Anterior cingulate cortex (tissue), 58 donors: ENCODE data around the gene HNRNPUL2.
"Not testable (repeated sequence)": the region's sequence is repeated elsewhere in the genome, so short reads cannot be mapped to it uniquely, and the experiment has no call there.

Experiments
- DNase-seq, 58 donors: peaks; one replicate each; lab custom pipeline; 2025; lab: John Stamatoyannopoulos, UW

HNRNPUL2 gene

GRCh38 chr11:62727165-62727871 lies at the start of gene HNRNPUL2:
Gene HNRNPUL2, minus strand, starts transcription at chr11:62727457. Its CDS starts 301 bp downstream, at chr11:62727156.
- DNase-seq, result peak; percentile 85 to 99 (median 97)

GRCh38 chr11:62775646-62776045 lies 48.4 kb upstream of the HNRNPUL2 start:
- no peak for DNase-seq

DNA sequence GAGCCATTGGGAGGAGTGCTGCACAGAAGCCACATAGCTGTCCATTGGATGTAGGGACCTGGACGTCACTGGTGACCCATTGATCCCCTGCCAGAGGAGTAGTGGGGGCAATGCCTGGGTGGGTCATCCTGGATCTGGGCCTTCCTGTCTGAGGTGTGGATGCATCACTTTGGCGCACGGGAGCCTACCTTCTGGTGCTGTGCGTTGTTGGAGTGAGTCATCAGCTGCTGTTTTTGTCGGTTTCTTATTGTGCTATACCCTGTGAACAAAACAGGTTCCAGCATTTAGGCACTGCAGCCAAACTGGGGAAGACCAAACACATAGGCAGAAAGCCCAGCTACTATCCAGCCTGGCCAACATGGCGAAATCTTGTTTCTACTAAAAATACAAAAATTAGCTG lies 47.1 kb upstream of the HNRNPUL2 start:
- DNase-seq, result no peak

DNA sequence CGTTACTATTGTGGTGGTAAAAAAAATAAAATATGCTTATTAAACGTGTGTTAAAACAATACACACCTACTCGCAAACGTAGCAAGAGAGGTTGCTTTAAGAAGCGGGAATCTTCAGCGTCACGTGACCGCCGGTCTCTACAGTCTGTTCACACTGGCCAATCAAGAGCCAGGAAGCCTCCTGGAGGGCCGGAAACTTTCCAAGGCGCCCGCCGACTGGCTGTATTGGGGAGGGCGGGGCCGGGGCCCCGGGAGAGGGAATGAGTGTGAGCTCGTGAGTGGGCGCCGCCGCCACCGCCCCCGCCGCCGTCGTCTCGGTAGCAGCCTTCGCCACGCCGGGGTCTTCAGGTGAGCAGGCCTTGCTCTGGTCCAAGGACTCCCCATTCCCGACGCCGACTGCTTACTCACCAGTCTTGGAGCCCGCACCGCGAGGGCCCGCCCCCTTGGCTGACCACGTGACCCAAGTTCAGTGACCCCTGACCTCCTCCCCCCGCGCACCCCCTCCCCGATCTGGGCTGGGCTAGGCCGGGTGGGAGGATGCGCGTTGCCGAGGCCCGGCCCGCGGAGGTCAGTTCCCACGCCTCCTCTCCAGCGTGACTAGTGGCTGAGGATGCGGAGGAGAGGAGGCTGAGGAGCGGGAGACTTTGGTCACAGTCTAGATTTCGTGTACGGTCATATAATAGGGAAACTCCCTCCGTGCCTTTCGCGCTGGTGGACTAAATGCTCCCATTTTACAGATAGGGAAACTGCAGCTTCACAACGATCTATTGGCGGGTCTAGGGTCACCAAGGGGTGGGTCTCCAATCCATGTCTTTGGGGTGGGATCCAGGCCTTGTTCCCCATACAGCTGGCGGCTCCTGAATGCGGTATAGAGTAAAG lies 44.1 kb upstream of the HNRNPUL2 start, which contains the start of gene TAF6L:
TAF6L (plus strand) TSS at position 253 of the 878 bp plus-strand sequence. CDS start 4,388 bp downstream, outside the sequence.
- peak; percentile 82 to 100 (median 98) for DNase-seq

- DNase-seq, result peak in 42 of 58 donors; percentile 37 to 87 (median 63)
Measured at GRCh38 chr11:62770778-62771143, 43.5 kb upstream of the HNRNPUL2 start.

- DNase-seq, result peak in 1 of 58 donors; percentile 41
Measured at GRCh38 chr11:62760867-62761227, 33.6 kb upstream of the HNRNPUL2 start.

DNA sequence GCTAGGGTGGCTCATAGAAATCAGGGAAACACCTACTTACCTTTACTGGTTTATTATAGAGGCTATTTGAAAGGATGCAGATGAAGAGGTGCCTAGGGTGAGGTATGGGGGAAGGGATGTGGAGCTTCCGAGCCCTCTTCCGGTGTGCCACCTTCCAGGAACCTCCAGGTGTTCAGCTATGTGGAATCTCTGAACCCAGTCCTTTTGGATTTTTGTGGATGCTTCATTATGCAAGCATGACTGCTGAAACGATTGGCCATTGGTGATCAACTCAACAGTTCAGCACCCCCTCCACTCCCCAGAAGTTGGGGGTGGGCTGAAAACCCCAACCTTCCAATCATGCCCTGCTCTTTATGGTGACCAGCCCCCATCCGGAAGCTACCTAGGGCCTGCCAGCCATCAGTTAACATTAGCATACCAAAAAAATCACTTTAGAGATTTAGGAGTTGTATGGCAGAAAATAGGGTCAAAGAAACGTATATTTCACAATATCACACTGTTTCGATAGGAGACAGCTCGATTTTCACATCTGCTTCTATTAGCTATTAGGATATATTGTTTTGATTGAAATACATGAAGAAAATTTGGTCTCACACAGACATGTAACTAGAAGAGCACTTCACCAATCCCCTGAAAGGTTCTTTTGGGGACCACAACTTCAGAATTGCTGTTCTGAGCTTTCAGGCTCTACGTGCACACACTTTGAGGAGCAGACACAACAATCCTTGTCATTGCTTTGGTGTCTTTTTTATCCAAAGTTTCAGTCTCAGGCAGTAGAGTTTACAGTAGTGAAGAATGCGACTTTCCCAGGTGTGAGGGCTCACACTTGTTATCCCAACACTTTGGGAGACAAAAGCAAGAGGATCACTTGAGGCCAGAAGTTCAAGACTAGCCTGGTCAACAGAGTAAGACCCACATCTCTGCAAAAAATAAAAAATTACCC lies 30.9 kb upstream of the HNRNPUL2 start:
- DNase-seq, result no peak

GRCh38 chr11:62755086-62755615 lies 27.9 kb upstream of the HNRNPUL2 start:
- peak in 2 of 58 donors; percentile 5 to 10 for DNase-seq

GRCh38 chr11:62753736-62754603 lies 26.7 kb upstream of the HNRNPUL2 start, which contains the start of gene ZBTB3:
Gene ZBTB3, minus strand, starts transcription at chr11:62754160. Its CDS starts 496 bp downstream, at chr11:62753664.
- DNase-seq, result peak; percentile 77 to 100 (median 98)

- no peak for DNase-seq
Measured at GRCh38 chr11:62752994-62753735, 25.9 kb upstream of the HNRNPUL2 start.

GRCh38 chr11:62752177-62752785 lies 25.0 kb upstream of the HNRNPUL2 start:
- no peak for DNase-seq

DNA sequence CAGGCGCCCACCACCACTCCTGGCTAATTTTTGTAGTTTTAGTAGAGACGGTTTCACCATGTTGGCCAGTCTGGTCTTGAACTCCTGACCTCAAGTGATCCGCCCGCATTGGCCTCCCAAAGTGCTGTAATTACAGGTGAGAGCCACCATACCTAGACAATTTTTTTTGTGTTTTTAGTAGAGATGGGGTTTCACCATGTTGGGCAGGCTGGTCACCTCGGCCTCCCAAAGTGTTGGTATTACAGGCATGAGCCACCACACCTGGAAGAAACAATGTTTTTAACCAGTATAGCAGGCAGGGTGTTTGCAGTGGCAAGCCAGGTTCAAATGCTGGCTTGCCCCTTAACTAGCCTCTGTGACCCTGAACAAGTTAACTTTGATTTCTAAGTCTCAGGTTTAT lies 22.7 kb upstream of the HNRNPUL2 start:
- not testable (repeated sequence) for DNase-seq

GRCh38 chr11:62747475-62748160 lies 20.4 kb upstream of the HNRNPUL2 start:
- peak in 1 of 58 donors; percentile 32 for DNase-seq

DNA sequence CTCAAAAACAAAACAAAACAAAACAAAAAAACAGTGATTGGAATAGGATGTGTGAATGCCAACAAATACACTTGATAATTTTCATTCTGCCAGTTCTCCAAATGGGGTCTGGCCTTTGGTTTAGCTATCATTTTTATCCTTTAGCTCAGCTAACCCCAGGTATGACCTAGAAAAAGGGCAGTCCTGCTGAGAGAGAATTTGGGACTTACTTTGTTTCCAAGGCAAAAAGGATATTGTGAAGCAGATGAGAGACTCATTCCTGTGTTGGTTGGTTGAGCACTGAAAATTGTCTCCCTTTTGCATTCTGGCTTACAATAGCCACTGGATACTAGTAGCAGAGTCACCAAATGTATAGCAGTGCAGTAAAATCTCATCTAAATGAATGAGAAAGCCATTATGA lies 9.9 kb upstream of the HNRNPUL2 start:
- DNase-seq, result no peak

DNA sequence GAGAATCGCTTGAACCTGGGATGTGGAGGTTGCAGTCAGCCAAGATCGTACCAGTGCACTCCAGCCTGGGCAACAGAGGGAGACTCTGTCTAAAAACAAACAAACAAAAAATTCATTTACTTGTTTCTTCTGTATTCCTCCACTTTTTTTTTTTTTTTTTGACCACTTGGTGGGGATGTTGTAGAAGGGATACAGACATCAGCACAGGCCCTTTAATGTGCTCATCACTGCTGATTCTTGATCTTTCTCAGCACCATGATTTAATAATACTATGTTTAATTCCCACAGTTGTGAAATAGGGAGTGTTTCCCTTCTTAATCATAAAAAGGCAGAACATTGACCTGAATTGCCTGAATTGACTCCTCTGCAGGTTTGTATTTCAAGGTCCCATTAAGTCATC lies 5.6 kb upstream of the HNRNPUL2 start:
- DNase-seq, result peak in 1 of 58 donors; percentile 41

DNA sequence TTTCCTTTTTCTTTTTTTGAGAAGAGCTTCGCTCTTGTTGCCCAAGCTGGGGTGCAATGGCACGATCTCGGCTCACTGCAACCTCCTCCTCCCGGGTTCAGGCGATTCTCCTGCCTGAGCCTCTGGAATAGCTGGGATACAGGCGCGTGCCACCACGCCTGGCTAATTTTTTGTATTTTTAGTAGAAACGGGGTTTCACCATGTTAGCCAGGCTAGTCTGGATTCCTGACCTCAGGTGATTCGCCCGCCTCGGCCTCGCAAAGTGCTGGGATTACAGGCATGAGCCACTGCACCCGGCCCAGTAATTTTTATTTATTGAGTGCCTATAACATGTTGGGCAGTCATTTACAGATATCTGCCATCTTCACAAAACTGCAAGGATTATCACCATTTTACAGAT lies 2.8 kb upstream of the HNRNPUL2 start:
- DNase-seq, result not testable (repeated sequence)
